Osteocyte (in vitro differentiated cells): Measurements from ENCODE around the gene C4orf17. TPM values are rescaled to one million over a fixed set of nuclear protein-coding genes. Genes with fewer than 3 reads are reported as not detected.

Experiments used
- DNase-seq: peaks from one replicate; pipeline ENCODE4 v3.0.0; 2021; ENCODE audit warnings: mixed read lengths; ENCODE audit not compliant: unreplicated experiment; ENCODE audit errors: extremely low spot score
- H3K27ac Mint-ChIP-seq: one replicate; pipeline ENCODE4 v1.8.0; 2021; ENCODE audit warnings: mild to moderate bottlenecking, mixed read lengths; ENCODE audit not compliant: unreplicated experiment
- H3K27me3 Mint-ChIP-seq: one replicate; pipeline ENCODE4 v1.8.0; 2021; ENCODE audit warnings: mixed read lengths; ENCODE audit not compliant: unreplicated experiment
- H3K36me3 Mint-ChIP-seq: one replicate; pipeline ENCODE4 v1.8.0; 2021; ENCODE audit warnings: mixed read lengths; ENCODE audit not compliant: unreplicated experiment
- H3K4me1 Mint-ChIP-seq: one replicate; pipeline ENCODE4 v1.8.0; 2021; ENCODE audit warnings: mixed read lengths; ENCODE audit not compliant: unreplicated experiment
- H3K4me3 Mint-ChIP-seq: one replicate; pipeline ENCODE4 v1.8.0; 2021; ENCODE audit warnings: mild to moderate bottlenecking, moderate library complexity, mixed read lengths; ENCODE audit not compliant: unreplicated experiment
- H3K9me3 Mint-ChIP-seq: one replicate; pipeline ENCODE4 v1.8.0; 2021; ENCODE audit warnings: mixed read lengths; ENCODE audit not compliant: unreplicated experiment
- total RNA-seq: library from RNA; stranded (reverse); gene quantifications from 2 replicates; pipeline ENCODE4 v1.2.1, GENCODE V29; 2021
- TF ChIP-seq, protein P1 (sequence below): fragments of 200-600 bp; sonication (generic); IDR thresholded peaks from 2 replicates; pipeline ENCODE4 v1.5.0; 2021; ENCODE audit warnings: antibody characterized with exemption, mild to moderate bottlenecking, moderate library complexity

C4orf17 gene
- total RNA-seq, 1 donor from 2014 or later = not detected

DNA sequence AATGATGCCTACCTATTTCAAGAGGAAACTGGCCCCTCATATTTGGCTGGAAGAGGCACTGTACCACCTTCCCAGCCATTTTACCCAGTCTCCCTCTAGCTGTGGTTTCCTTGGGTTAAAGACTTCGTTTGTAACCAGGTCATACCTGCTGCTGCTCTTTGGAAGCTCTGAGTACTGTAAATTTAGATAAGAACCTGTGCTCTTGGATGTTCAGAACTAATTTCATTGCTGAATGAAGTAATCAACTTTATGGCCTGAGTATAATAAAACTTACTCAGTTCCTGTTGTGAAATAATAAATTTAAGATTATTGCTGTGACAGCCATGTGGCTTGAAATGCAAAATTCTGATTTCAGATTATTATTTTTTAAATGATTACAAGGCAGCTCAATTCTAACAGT lies 76.0 kb downstream of the C4orf17 start:
- TF ChIP-seq, protein P1, sequence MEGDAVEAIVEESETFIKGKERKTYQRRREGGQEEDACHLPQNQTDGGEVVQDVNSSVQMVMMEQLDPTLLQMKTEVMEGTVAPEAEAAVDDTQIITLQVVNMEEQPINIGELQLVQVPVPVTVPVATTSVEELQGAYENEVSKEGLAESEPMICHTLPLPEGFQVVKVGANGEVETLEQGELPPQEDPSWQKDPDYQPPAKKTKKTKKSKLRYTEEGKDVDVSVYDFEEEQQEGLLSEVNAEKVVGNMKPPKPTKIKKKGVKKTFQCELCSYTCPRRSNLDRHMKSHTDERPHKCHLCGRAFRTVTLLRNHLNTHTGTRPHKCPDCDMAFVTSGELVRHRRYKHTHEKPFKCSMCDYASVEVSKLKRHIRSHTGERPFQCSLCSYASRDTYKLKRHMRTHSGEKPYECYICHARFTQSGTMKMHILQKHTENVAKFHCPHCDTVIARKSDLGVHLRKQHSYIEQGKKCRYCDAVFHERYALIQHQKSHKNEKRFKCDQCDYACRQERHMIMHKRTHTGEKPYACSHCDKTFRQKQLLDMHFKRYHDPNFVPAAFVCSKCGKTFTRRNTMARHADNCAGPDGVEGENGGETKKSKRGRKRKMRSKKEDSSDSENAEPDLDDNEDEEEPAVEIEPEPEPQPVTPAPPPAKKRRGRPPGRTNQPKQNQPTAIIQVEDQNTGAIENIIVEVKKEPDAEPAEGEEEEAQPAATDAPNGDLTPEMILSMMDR = no peak
- no peak overlapping the region for H3K4me3 Mint-ChIP-seq
- no peak for DNase-seq
- H3K4me1 Mint-ChIP-seq = no peaks in the 10 kb centered on the region
- H3K36me3 Mint-ChIP-seq = no peaks in the 10 kb centered on the region
- H3K27me3 Mint-ChIP-seq = peaks cover 29% of the 10 kb centered on the region
- H3K9me3 Mint-ChIP-seq = no peaks in the 10 kb centered on the region
- no peak overlapping the region for H3K27ac Mint-ChIP-seq

DNA sequence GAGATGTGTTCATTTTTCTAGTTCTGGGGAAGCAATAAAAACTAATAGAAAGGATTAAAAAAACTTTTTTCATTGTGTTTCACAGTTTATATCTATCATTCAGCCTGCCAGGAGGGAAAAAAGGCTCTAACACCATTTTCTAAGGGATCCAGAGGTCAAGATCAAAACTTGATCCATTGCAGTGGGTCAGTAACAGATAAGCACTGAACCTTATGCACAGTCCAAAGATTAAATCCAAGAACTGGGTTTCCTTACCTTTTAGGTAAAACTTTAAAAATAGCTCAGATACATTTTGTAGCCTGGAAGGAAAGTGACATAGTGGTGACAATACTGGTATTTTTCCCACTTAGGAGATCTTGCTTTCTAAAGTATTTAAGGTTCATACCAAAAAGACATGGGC lies 76.5 kb downstream of the C4orf17 start:
- DNase-seq = no peak
- no peak overlapping the region for H3K4me3 Mint-ChIP-seq
- no peaks in the 10 kb centered on the region for H3K4me1 Mint-ChIP-seq
- no peaks in the 10 kb centered on the region for H3K9me3 Mint-ChIP-seq
- H3K27me3 Mint-ChIP-seq = peaks cover 25% of the 10 kb centered on the region
- TF ChIP-seq, protein P1 = no peak
- no peaks in the 10 kb centered on the region for H3K36me3 Mint-ChIP-seq
- H3K27ac Mint-ChIP-seq = no peak overlapping the region

DNA sequence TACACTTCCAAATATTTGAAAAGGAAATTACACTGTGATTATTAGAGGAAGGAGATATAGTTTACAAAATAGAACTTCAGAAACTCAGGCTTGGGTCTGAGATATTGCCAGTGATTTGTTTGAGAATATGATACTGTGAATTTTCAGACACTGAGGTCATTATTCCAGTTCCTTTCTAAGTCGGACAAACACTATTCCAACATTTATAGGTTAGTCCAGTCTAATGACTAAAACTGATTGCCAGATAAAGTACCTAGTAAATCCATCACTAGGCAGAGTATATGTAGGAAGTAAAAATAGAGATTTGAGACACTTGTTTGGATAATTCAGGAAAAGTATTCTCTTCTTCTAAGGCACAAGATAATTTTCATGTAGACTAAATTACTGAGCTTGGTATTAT lies 77.0 kb downstream of the C4orf17 start:
- TF ChIP-seq, protein P1 = no peak
- Mint-ChIP-seq H3K4me1 (no peaks in the 10 kb centered on the region), H3K4me3 (no peak overlapping the region), H3K27me3 (peaks cover 25% of the 10 kb centered on the region), H3K27ac (no peak overlapping the region), H3K36me3 (no peaks in the 10 kb centered on the region), H3K9me3 (no peaks in the 10 kb centered on the region)
- DNase-seq = no peak

DNA sequence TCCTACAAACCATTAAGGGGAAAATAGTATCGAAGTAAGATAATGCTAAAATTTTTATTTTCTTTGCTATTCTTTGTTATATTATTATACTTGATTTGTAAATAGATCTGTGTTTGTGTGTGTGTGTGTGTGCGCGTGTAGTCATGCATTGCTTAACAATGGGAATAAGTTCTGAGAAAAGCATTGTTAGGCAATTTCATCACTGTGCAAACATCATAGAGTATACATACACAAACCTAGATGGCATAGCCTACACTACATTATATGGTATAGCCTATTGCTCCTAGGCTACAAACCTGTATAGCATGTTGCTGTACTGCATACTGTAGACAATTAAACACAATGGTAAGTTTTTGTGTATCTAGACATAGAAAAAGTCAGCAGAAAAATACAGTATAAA lies 80.9 kb downstream of the C4orf17 start:
- Mint-ChIP-seq H3K9me3 (no peaks in the 10 kb centered on the region), H3K36me3 (no peaks in the 10 kb centered on the region), H3K27ac (no peak overlapping the region), H3K4me3 (no peak overlapping the region), H3K4me1 (no peaks in the 10 kb centered on the region), H3K27me3 (peaks cover 16% of the 10 kb centered on the region)
- TF ChIP-seq, protein P1 = no peak
- DNase-seq = no peak

Other genes starting within 250 kb of the C4orf17 start
- not detected in 2 replicates for gene ADH1A, start 220.0 kb upstream of the C4orf17 start, total RNA-seq
- gene ADH1B, start 189.6 kb upstream of the C4orf17 start, total RNA-seq = 5.7 and 8.8 TPM in 2 replicates
- not detected in 2 replicates for gene ADH1C, start 158.3 kb upstream of the C4orf17 start, total RNA-seq
- gene ADH7, start 75.7 kb upstream of the C4orf17 start, total RNA-seq = not detected in 2 replicates
- gene TRMT10A, start 53.0 kb downstream of the C4orf17 start, total RNA-seq = 5.4 and 6.3 TPM in 2 replicates
- gene MTTP, start 63.8 kb downstream of the C4orf17 start, total RNA-seq = not detected in 2 replicates
- not detected in 2 replicates for gene C4orf54, start 146.8 kb downstream of the C4orf17 start, total RNA-seq